ENCODE data around the gene CYP2A6. TPM values are rescaled to one million over a fixed set of nuclear protein-coding genes. Genes with fewer than 3 reads are reported as not detected.

CYP2A6 gene
- total and polyA plus RNA-seq, 2 of the 4 experiments (the other 2 are of a cell fraction) = not detected

- Histone ChIP-seq H3K9me1 (ENCODE audit: insufficient read depth, low read length) (peaks cover 14% of the 10 kb centered on the region), H3K18ac (ENCODE audit: low read depth, low read length) (no peak overlapping the region), H4K91ac (ENCODE audit: insufficient read depth, low read depth, low read length) (no peak overlapping the region), H3K4ac (ENCODE audit: low read depth, low read length) (no peak overlapping the region), H3K27ac (ENCODE audit: insufficient read depth, low read length) (no peak overlapping the region), H2BK20ac (ENCODE audit: low read depth, low read length) (no peak overlapping the region), H2BK15ac (ENCODE audit: low read depth, low read length) (no peak overlapping the region), H2AK9ac (replicated peaks; ENCODE audit: low read depth, low read length, poor library complexity) (no peak overlapping the region), H3K14ac (replicated peaks; ENCODE audit: low read depth, low read length) (no peak overlapping the region), H3K4me3 (ENCODE audit: insufficient read depth, low read depth, low read length) (no peak overlapping the region), H4K8ac (ENCODE audit: low read depth in 2 of 2, low read length in 2 of 2) (no peak overlapping the region), H3K56ac (ENCODE audit: extremely low read depth, insufficient read depth, low read length) (no peak overlapping the region), H3K9ac (ENCODE audit: low read depth, low read length) (no peak overlapping the region), H2BK5ac (ENCODE audit: low read depth, low read length, poor library complexity, severe bottlenecking) (no peak overlapping the region), H3K4me2 (ENCODE audit: low read depth, low read length) (no peak overlapping the region), H2AFZ (replicated peaks; ENCODE audit: low read length, poor library complexity) (no peak overlapping the region), H2BK120ac (ENCODE audit: low read depth, low read length) (no peak overlapping the region), H3K23ac (ENCODE audit: low read depth, low read length) (no peak overlapping the region), H3K27me3 (ENCODE audit: control insufficient read depth, insufficient read depth, low read length) (no peaks in the 10 kb centered on the region), H3K4me1 (ENCODE audit: control insufficient read depth, insufficient read depth, low read length) (peaks cover 20% of the 10 kb centered on the region), H2AK5ac (ENCODE audit: low read depth, low read length) (no peak overlapping the region), H3K79me1 (ENCODE audit: low read depth in 1 of 2, low read length in 2 of 2) (peaks cover 24 to 73% of the 10 kb centered on the region in 2 experiments), H3K36me3 (ENCODE audit: control insufficient read depth, insufficient read depth, low read length) (peaks cover 46% of the 10 kb centered on the region), H4K20me1 (ENCODE audit: insufficient read depth, low read length) (peaks cover 62% of the 10 kb centered on the region), H4K5ac (ENCODE audit: low read depth, low read length) (no peak overlapping the region), H3K9me3 (ENCODE audit: control insufficient read depth, insufficient read depth, low read length) (no peaks in the 10 kb centered on the region)
- no peak for TF ChIP-seq CEBPB (IDR thresholded peaks at IDR 0.05; ENCODE audit: low read depth, low read length)
- TF ChIP-seq MAFK (IDR thresholded peaks at IDR 0.05; ENCODE audit: low read depth, low read length) = no peak
- no peak for TF ChIP-seq POLR2A (IDR thresholded peaks at IDR 0.05; ENCODE audit: low read depth, low read length)
- no peak for TF ChIP-seq USF2 (IDR thresholded peaks at IDR 0.05; ENCODE audit: low read depth, low read length)
- TF ChIP-seq MAZ (IDR thresholded peaks at IDR 0.05; ENCODE audit: borderline replicate concordance, low read depth, low read length) = no peak
- dilution Hi-C loops (cut with HindIII; ENCODE audit: low sequenced_read_pairs, unreplicated experiment) (no loop called here), intact Hi-C loops (cut with micrococcal nuclease) (loop anchor here (5.0 kb wide), 1 partner anchor 146 kb away; no protein-coding TSS in a partner anchor), in situ Hi-C loops (cut with MboI; ENCODE audit: low sequenced_read_pairs) (loop anchor here (5.0 kb wide), 1 partner anchor 146 kb away; no protein-coding TSS in a partner anchor)
- ATAC-seq (ENCODE audit: low read depth) (no peak), DNase-seq (no peak)
- 73% methylated on average over 3 of the region's 5 CpGs; no CpG with 5 or more reads in 1 of the 2 experiments for WGBS, 2 experiments (ENCODE audit: extremely low coverage in 2 of 2, insufficient read length in 1 of 2)
- BruUV-seq (replicated peaks) = no TSS peak
- CTCF ChIA-PET = no interaction called here
- POLR2A ChIA-PET (ENCODE audit: unreplicated experiment) = no interaction called here
Observed at GRCh38 chr19:40808497-40808896, 41.8 kb downstream of the CYP2A6 start.

Data from IMR-90 (cell line).